MCF 10A (cell line): ENCODE results near the gene USP35. TPM values are rescaled to one million over a fixed set of nuclear protein-coding genes. Genes with fewer than 3 reads are reported as not detected.

Source experiments
- BruUV-seq: library from RNA; stranded (reverse); fragments of 400-500 nt; replicated peaks from 2 replicates; lab custom pipeline; 2021; lab: Mats Ljungman, UMichigan
- CTCF ChIA-PET: fragments of 300-600 bp; sonication (Branson Sonifier 250); formaldehyde crosslinking; extraction: SDS; loops from one replicate; lab custom pipeline; 2021; ENCODE audit warnings: antibody characterized with exemption, inconsistent platforms; lab: Yijun Ruan, JAX
- POLR2A ChIA-PET: fragments of 300-600, 350-650 bp; sonication (Branson Sonifier 250); formaldehyde crosslinking; extraction: SDS; loops from one replicate; lab custom pipeline; 2020; ENCODE audit warnings: antibody characterized with exemption, inconsistent platforms; lab: Yijun Ruan, JAX
- DNase-seq: peaks from one replicate; pipeline ENCODE4 v3.0.0-alpha.2; 2018; ENCODE audit not compliant: unreplicated experiment
- H3K27ac Mint-ChIP-seq: one replicate; pipeline ENCODE4 v1.8.0; 2022; ENCODE audit warnings: mild to moderate bottlenecking, low read depth, mixed read lengths; ENCODE audit not compliant: unreplicated experiment
- H3K27me3 Mint-ChIP-seq: one replicate; pipeline ENCODE4 v1.8.0; 2022; ENCODE audit warnings: mixed read lengths; ENCODE audit not compliant: insufficient read depth, unreplicated experiment
- H3K36me3 Mint-ChIP-seq: one replicate; pipeline ENCODE4 v1.8.0; 2022; ENCODE audit warnings: mild to moderate bottlenecking, moderate library complexity, mixed read lengths; ENCODE audit not compliant: insufficient read depth, unreplicated experiment
- H3K4me1 Mint-ChIP-seq: one replicate; pipeline ENCODE4 v1.8.0; 2022; ENCODE audit warnings: mixed read lengths; ENCODE audit not compliant: insufficient read depth, unreplicated experiment
- H3K4me3 Mint-ChIP-seq: one replicate; pipeline ENCODE4 v1.8.0; 2022; ENCODE audit warnings: mild to moderate bottlenecking, moderate library complexity, mixed read lengths; ENCODE audit not compliant: unreplicated experiment
- H3K9me3 Mint-ChIP-seq: one replicate; pipeline ENCODE4 v1.8.0; 2022; ENCODE audit warnings: mixed read lengths; ENCODE audit not compliant: unreplicated experiment
- CTCF ChIP-seq: fragments of 200-600 bp; IDR thresholded peaks from one replicate; pipeline ENCODE4 v1.8.0; 2022; ENCODE audit warnings: antibody characterized with exemption, mild to moderate bottlenecking; ENCODE audit not compliant: unreplicated experiment
- intact Hi-C: fragments of 100-400 bp; cut with micrococcal nuclease; formaldehyde crosslinking; loops from 2 replicates; pipeline ENCODE4 v1.14.1; 2022
- total RNA-seq: library from RNA; stranded (reverse); gene quantifications from 2 replicates; pipeline ENCODE4 v1.2.3, GENCODE V29; 2022

Gene USP35
- total RNA-seq, 1 experiment from 2014 or later = 6.7 TPM

DNA sequence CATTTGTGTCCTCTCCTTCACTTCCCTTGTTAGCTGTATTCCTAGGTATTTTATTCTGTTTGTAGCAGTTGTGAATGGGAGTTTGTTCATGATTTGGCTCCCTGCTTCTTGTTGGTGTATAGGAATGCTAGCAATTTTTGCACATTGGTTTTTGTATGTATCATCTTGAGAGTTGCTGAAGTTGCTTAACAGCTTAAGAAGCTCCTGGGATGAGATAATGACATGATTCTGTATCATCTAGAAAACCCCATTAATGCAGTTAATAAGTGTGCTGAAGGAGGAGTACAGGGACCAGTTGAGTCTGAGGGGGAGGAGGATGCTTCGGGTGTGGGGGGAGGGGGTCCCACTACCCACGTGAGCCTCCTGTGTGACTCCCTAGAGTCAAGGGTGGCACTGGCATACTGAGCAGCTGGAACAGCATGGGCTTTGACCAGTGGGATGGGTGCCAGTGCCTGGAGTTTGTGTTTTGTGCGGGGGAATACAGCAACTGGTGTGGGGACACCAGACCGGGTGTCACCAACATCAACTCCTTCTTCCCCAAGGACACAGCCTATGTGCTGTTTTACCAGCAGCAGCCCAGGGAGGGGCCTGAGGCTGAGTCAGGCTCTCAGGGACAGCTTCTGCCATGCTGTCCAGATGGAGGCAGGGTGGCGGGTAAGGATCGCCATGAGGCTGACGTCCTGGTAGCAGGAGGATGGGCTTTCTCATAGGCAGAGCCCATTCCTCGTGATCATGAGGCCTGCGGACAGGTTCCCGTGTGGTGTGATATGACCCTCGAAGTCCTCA lies 24.1 kb downstream of the USP35 start:
- CTCF ChIA-PET = interaction anchor here (0.6 to 1.0 kb wide), 2 partner anchors 10 to 136 kb away, joined by 3 read pairs; no protein-coding TSS in a partner anchor
- Mint-ChIP-seq H3K9me3 (no peaks in the 10 kb centered on the region), H3K36me3 (peaks cover 9% of the 10 kb centered on the region), H3K27ac (no peak overlapping the region), H3K4me1 (peaks cover 6% of the 10 kb centered on the region), H3K4me3 (no peak overlapping the region), H3K27me3 (no peaks in the 10 kb centered on the region)
- no peak for DNase-seq
- intact Hi-C loops = no loop called here
- no peak for TF ChIP-seq CTCF
- POLR2A ChIA-PET = interaction anchor here (0.7 kb wide), 1 partner anchor 1310 kb away, joined by 3 read pairs; no protein-coding TSS in a partner anchor
- BruUV-seq = no TSS peak

- intact Hi-C loops = no loop called here
- Mint-ChIP-seq H3K36me3 (peaks cover 9% of the 10 kb centered on the region), H3K4me3 (no peak overlapping the region), H3K27ac (no peak overlapping the region), H3K9me3 (no peaks in the 10 kb centered on the region), H3K4me1 (peaks cover 6% of the 10 kb centered on the region), H3K27me3 (no peaks in the 10 kb centered on the region)
- no peak for DNase-seq
- ChIA-PET CTCF (interaction anchor here (0.6 to 1.0 kb wide), 2 partner anchors 10 to 135 kb away, joined by 3 read pairs; no protein-coding TSS in a partner anchor), POLR2A (no interaction called here)
- BruUV-seq = no TSS peak
- no peak for TF ChIP-seq CTCF
These were observed 25.0 kb downstream of the USP35 start for GRCh38 chr11:78213526-78214330.

DNA sequence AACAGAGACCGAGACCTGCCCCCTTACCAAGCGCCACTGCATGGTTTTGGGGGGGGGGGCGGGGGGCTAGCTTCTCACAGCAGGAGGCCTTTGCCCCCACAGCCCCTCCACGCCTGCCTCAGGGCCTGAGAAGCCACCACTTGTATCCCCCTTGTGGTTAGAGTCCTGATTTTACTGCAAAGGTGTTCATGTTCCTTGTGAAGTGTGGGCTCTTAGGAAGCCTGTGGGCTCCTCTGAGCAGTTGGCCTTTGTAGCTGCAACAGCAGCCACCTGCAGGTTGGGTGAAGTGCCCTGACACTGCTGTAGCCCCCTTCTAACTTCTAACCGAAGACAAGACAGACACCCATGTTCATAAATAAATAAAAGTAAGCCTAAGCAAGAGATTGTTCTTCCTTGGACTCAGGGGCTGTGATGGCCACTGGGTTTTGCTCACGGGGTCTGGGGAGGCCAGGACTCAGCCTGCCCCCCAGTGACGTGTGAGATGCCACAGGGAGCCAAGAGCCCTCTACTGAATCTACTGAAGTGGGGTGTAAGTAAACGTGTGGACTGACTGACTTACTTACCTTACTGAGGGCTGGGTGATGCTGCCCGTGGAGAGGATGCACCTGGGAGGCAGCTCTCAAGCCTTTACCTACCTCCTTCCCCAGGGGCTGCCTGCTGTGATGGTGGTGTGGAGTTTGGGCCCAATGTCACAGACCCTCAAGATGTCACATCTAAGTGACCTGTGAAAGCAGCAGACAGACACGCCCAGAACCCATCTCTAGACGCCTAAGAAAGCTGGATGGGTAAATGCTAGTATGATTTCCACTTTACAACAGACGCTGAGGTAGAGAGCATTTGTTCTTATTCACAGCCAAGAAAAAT lies 25.8 kb downstream of the USP35 start:
- POLR2A ChIA-PET = interaction anchor here (0.7 kb wide), 1 partner anchor 136 kb away, joined by 3 read pairs; no protein-coding TSS in a partner anchor
- Mint-ChIP-seq H3K36me3 (peaks cover 9% of the 10 kb centered on the region), H3K4me3 (no peak overlapping the region), H3K27ac (no peak overlapping the region), H3K9me3 (no peaks in the 10 kb centered on the region), H3K4me1 (peaks cover 6% of the 10 kb centered on the region), H3K27me3 (no peaks in the 10 kb centered on the region)
- BruUV-seq = no TSS peak
- TF ChIP-seq CTCF = no peak
- DNase-seq = no peak
- CTCF ChIA-PET = no interaction called here
- intact Hi-C loops = no loop called here
